ENCODE results near the gene TLCD2. TPM values are rescaled to one million over a fixed set of nuclear protein-coding genes. Genes with fewer than 3 reads are reported as not detected.
"Not testable (repeated sequence)": the region's sequence is repeated elsewhere in the genome, so short reads cannot be mapped to it uniquely, and the experiment has no call there.

The TLCD2 gene
- total RNA-seq, 2 experiments from 2014 or later = 0.20 to 0.30 TPM

GRCh38 chr17:1710807-1711553, 803 bp upstream of the TLCD2 start:
- ATAC-seq (ENCODE audit: low read depth) (no peak), DNase-seq (no peak)
- Mint-ChIP-seq H3K4me3 (peak overlapping the region; percentile 57), H3K4me1 (peaks cover 17% of the 10 kb centered on the region), H3K27ac (no peak overlapping the region), H3K27me3 (peaks cover 30% of the 10 kb centered on the region), H3K9me3 (no peaks in the 10 kb centered on the region), H3K36me3 (peaks cover 3% of the 10 kb centered on the region)
- POLR2A ChIA-PET = no interaction called here

GRCh38 chr17:1709403-1709951, 700 bp downstream of the TLCD2 start:
- ATAC-seq (ENCODE audit: low read depth) (peak; percentile 5), DNase-seq (no peak)
- Mint-ChIP-seq H3K4me3 (no peak overlapping the region), H3K9me3 (no peaks in the 10 kb centered on the region), H3K4me1 (peaks cover 13% of the 10 kb centered on the region), H3K27ac (no peak overlapping the region), H3K36me3 (peaks cover 3% of the 10 kb centered on the region), H3K27me3 (peaks cover 38% of the 10 kb centered on the region)
- POLR2A ChIA-PET = interaction anchor here (0.7 kb wide), 1 partner anchor 24 kb away, joined by 5 read pairs; no protein-coding TSS in a partner anchor

- Mint-ChIP-seq H3K4me3 (peak overlapping the region; percentile 51), H3K27me3 (peaks cover 36% of the 10 kb centered on the region)
These were observed 1.3 kb downstream of the TLCD2 start for GRCh38 chr17:1708791-1709346.

GRCh38 chr17:1707107-1707506, 3.1 kb downstream of the TLCD2 start:
- no peaks in the 10 kb centered on the region for H3K9me3 Mint-ChIP-seq
- POLR2A ChIA-PET = interaction anchor here (0.7 kb wide), 1 partner anchor 46 kb away, joined by 5 read pairs; no protein-coding TSS in a partner anchor
- ATAC-seq (ENCODE audit: low read depth) (no peak), DNase-seq (no peak)
- no peak overlapping the region for H3K27ac Mint-ChIP-seq
- peaks cover 37% of the 10 kb centered on the region for H3K27me3 Mint-ChIP-seq
- peaks cover 2% of the 10 kb centered on the region for H3K36me3 Mint-ChIP-seq
- peaks cover 10% of the 10 kb centered on the region for H3K4me1 Mint-ChIP-seq
- no peak overlapping the region for H3K4me3 Mint-ChIP-seq

More at GRCh38 chr17:1708791-1709346, 1.3 kb downstream of the TLCD2 start:
- H3K36me3 Mint-ChIP-seq; DNase-seq; ATAC-seq (ENCODE audit: low read depth); H3K27ac Mint-ChIP-seq; H3K9me3 Mint-ChIP-seq: not testable (repeated sequence)
- POLR2A ChIA-PET = interaction anchor here (0.7 kb wide), 1 partner anchor 25 kb away, joined by 5 read pairs; no protein-coding TSS in a partner anchor
- H3K4me1 Mint-ChIP-seq = peaks cover 12% of the 10 kb centered on the region

GRCh38 chr17:1705004-1705403, 5.2 kb downstream of the TLCD2 start:
- H3K27me3 Mint-ChIP-seq = peaks cover 31% of the 10 kb centered on the region
- POLR2A ChIA-PET = no interaction called here
- no peaks in the 10 kb centered on the region for H3K36me3 Mint-ChIP-seq
- no peak overlapping the region for H3K27ac Mint-ChIP-seq
- no peak overlapping the region for H3K4me3 Mint-ChIP-seq
- H3K4me1 Mint-ChIP-seq = peaks cover 3% of the 10 kb centered on the region
- no peaks in the 10 kb centered on the region for H3K9me3 Mint-ChIP-seq
- ATAC-seq (ENCODE audit: low read depth) = no peak
- DNase-seq = no peak

- H3K27me3 Mint-ChIP-seq = peaks cover 30% of the 10 kb centered on the region
- POLR2A ChIA-PET = no interaction called here
- no peak for ATAC-seq (ENCODE audit: low read depth)
- H3K27ac Mint-ChIP-seq = no peak overlapping the region
- DNase-seq = no peak
- no peaks in the 10 kb centered on the region for H3K36me3 Mint-ChIP-seq
- H3K4me1 Mint-ChIP-seq = peaks cover 3% of the 10 kb centered on the region
- no peaks in the 10 kb centered on the region for H3K9me3 Mint-ChIP-seq
- H3K4me3 Mint-ChIP-seq = no peak overlapping the region
These were observed 7.1 kb downstream of the TLCD2 start for GRCh38 chr17:1703063-1703462.

GRCh38 chr17:1699891-1700290, 10.3 kb downstream of the TLCD2 start:
- H3K4me3 Mint-ChIP-seq; POLR2A ChIA-PET; H3K27ac Mint-ChIP-seq; H3K9me3 Mint-ChIP-seq; ATAC-seq (ENCODE audit: low read depth); H3K4me1 Mint-ChIP-seq; DNase-seq; H3K36me3 Mint-ChIP-seq: not testable (repeated sequence)
- peaks cover 21% of the 10 kb centered on the region for H3K27me3 Mint-ChIP-seq

- DNase-seq (no peak), ATAC-seq (ENCODE audit: low read depth) (no peak)
- Mint-ChIP-seq H3K27ac (no peak overlapping the region), H3K4me3 (no peak overlapping the region), H3K27me3 (peaks cover 13% of the 10 kb centered on the region), H3K9me3 (no peaks in the 10 kb centered on the region), H3K36me3 (no peaks in the 10 kb centered on the region), H3K4me1 (no peaks in the 10 kb centered on the region)
- POLR2A ChIA-PET = interaction anchor here (0.6 kb wide), 1 partner anchor 140 kb away, joined by 4 read pairs; no protein-coding TSS in a partner anchor
These were observed 12.5 kb downstream of the TLCD2 start for GRCh38 chr17:1697681-1698080.

GRCh38 chr17:1695365-1695764, 14.8 kb downstream of the TLCD2 start:
- Mint-ChIP-seq H3K27ac (no peak overlapping the region), H3K4me3 (no peak overlapping the region), H3K4me1 (no peaks in the 10 kb centered on the region), H3K9me3 (peaks cover 2% of the 10 kb centered on the region), H3K36me3 (peaks cover 1% of the 10 kb centered on the region), H3K27me3 (peaks cover 13% of the 10 kb centered on the region)
- POLR2A ChIA-PET = no interaction called here
- no peak for ATAC-seq (ENCODE audit: low read depth)
- no peak for DNase-seq

GRCh38 chr17:1693339-1693738, 16.8 kb downstream of the TLCD2 start:
- DNase-seq (no peak), ATAC-seq (ENCODE audit: low read depth) (no peak)
- POLR2A ChIA-PET = no interaction called here
- Mint-ChIP-seq H3K4me3 (no peak overlapping the region), H3K27ac (no peak overlapping the region), H3K36me3 (peaks cover 1% of the 10 kb centered on the region), H3K9me3 (peaks cover 2% of the 10 kb centered on the region), H3K4me1 (no peaks in the 10 kb centered on the region), H3K27me3 (peaks cover 7% of the 10 kb centered on the region)

- Mint-ChIP-seq H3K27ac (no peak overlapping the region), H3K9me3 (peaks cover 2% of the 10 kb centered on the region), H3K4me1 (peaks cover 2% of the 10 kb centered on the region), H3K4me3 (no peak overlapping the region), H3K36me3 (peaks cover 1% of the 10 kb centered on the region), H3K27me3 (no peaks in the 10 kb centered on the region)
- DNase-seq (no peak), ATAC-seq (ENCODE audit: low read depth) (no peak)
- POLR2A ChIA-PET = no interaction called here
These were observed 19.5 kb downstream of the TLCD2 start for GRCh38 chr17:1690544-1691221.

GRCh38 chr17:1688405-1688804, 21.8 kb downstream of the TLCD2 start:
- H3K9me3 Mint-ChIP-seq; H3K36me3 Mint-ChIP-seq; H3K27ac Mint-ChIP-seq; H3K4me3 Mint-ChIP-seq; H3K27me3 Mint-ChIP-seq; POLR2A ChIA-PET; DNase-seq; ATAC-seq (ENCODE audit: low read depth): not testable (repeated sequence)
- peaks cover 11% of the 10 kb centered on the region for H3K4me1 Mint-ChIP-seq

- Mint-ChIP-seq H3K4me3 (peak overlapping the region; percentile 10), H3K27ac (no peak overlapping the region), H3K4me1 (peaks cover 26% of the 10 kb centered on the region), H3K27me3 (no peaks in the 10 kb centered on the region), H3K36me3 (peaks cover 25% of the 10 kb centered on the region), H3K9me3 (no peaks in the 10 kb centered on the region)
- no peak for DNase-seq
- POLR2A ChIA-PET = no interaction called here
- ATAC-seq (ENCODE audit: low read depth) = no peak
These were observed 24.1 kb downstream of the TLCD2 start for GRCh38 chr17:1686086-1686485.

All from activated naive CD8-positive, alpha-beta T cell treated with anti-CD3 and anti-CD28 coated beads, Interleukin-2, amount 10 ng/mL, durations not matched to agents 7 days and 5 days (primary cell).